ENCODE data around the gene MPHOSPH8.
"Not testable (repeated sequence)": the region's sequence is repeated elsewhere in the genome, so short reads cannot be mapped to it uniquely, and the experiment has no call there.

Gene MPHOSPH8

GRCh38 chr13:19634256-19634740, 839 bp downstream of the MPHOSPH8 start:
- DNase-seq (ENCODE audit: low read depth) = no peak

DNA sequence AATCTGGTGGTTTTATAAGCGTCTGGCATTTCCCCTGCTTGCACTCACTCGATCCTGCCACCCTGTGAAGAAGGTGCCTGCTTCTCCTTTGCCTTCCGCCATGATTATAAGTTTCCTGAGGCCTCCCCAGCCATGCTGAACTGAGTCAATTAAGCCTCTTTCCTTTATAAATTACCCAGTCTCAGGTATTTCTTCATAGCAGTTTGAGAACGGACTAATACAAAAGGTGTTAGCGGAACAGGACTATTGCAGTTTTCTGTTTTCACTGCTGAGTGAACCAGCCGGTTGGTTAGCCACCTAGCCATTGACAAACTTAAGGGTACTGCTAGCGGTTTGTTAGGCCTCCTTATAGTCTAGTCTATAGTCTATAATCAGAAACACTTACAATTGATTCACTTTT, 2.5 kb downstream of the MPHOSPH8 start:
- DNase-seq (ENCODE audit: low read depth) = not testable (repeated sequence)

DNA sequence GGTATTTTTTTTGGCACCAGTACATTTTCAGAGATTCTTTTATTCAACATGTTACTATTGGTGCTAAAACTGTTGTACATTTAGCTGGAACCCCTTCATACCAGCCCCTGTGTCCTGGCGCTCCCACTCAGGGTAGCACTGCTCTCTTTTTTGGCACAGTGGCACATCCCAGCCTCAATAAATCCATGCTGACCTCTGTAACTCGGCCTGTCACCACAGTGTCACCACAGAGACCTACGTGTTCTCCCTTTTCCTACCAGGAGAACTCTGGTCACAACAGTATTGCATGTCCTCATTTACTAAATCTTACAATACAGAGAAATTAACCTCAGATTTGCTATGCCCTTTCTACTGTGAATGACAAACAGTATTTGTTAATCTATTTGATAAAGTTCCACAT, 10.2 kb downstream of the MPHOSPH8 start:
- DNase-seq (ENCODE audit: low read depth) = no peak

DNA sequence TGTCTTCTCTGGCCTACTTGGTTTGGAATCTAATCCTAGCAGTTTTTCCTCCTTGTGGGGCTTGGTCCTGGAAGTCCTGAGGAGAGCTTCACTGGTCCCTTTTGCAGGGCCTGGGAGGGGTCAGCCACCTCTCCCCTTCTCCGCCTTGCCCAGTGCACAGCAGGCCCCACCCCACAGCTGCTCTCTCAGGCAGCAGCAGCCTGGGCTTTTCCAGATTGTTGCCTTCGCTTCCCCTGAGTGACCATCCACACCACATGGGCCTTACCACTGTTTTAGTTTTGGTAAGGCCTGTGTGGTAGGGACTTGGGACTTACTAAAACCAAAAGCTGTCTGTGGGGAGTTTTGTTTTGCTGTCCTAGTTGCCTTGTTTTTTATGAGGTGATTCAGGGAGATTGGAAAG, 11.5 kb downstream of the MPHOSPH8 start:
- no peak for DNase-seq (ENCODE audit: low read depth)

DNA sequence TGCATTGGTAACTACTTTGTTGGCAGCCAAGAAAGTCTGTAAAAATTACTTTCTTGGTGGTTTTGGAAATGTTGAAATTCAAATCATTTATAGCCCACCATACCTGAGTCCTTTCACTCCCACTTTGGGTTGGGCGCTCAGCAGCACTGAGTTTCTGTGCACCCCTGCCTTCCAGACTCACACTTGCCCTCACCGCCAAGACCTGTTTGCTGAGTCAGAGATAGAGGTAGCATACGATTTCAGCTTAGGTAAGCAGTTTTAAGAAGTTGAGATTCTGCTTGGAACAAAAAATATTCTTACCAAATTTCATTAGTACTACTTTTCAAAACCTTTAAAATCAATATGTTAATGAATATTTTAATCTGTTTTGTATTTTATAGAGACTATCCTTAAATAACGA, 12.6 kb downstream of the MPHOSPH8 start:
- DNase-seq (ENCODE audit: low read depth) = no peak

GRCh38 chr13:19650742-19651141, 17.3 kb downstream of the MPHOSPH8 start:
- no peak for DNase-seq (ENCODE audit: low read depth)

DNA sequence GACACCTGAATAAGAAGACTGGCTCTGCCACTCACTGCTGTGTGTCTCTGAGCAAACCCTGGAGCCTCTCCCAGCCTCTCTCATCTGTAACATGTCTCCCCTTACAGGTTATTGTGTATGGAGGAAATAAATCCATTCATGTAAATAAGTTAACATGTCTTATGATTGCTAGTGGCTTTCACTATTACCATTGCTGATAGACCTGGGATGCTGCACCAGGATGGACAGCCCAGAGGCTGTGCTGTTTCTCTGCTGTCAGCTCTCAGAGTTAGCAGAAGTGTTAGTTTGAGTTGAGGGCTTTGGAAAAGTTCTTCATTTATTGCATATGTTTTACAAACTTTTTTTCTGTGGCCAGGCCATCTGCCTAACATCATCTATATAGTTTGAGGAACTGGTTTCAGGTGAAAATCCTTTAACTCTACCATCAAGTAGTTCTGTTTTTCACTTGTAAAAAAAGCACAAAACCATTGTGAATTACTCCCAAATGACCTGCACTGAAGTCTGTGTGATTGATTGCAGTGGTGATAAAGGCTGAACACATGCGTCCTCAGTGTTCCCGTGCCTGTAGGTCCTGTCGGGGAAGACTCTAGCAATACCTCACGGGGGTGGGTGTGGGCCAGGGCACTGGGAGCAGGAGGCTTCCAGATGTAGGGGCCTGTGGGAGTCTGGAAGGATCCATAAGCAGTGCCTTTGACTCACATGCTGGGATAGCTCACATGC, 24.6 kb downstream of the MPHOSPH8 start:
- no peak for DNase-seq (ENCODE audit: low read depth)

DNA sequence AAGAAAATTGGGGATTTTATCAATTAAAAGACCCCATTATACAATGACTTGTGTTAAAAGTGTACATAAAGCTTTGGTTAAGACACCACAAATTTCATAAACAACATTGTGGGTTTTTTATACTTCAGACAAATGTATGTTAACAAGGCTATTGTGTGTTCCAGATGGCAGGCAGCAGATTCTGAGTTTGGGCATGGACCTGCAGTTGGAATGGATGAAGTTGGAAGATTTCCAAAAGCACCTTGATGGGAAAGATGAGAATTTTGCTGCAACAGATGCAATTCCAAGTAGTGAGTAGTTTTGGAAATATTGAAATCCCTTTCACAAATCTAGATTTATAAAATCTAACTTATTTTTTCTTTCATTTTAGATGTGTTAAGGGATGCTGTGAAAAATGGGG, 25.4 kb downstream of the MPHOSPH8 start:
- no peak for DNase-seq (ENCODE audit: low read depth)

DNA sequence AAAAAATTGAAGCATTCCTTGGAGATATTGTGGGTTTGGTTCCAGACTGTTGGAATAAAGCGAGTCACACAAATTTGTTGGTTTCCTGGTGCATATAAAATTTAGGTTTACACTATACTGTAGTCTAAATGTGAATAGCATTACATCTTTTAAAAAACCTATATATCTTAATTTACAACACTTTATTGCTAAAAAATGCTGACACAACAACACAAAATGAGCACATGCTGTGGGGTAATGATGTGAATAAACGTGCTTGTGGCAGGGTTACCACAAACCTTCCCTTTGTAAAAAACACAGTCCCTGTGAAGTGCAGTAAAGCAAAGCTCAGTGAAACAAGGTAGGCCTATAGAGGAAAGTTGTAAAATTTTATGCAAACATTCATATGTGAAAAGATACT, 27.7 kb downstream of the MPHOSPH8 start:
- no peak for DNase-seq (ENCODE audit: low read depth)

DNA sequence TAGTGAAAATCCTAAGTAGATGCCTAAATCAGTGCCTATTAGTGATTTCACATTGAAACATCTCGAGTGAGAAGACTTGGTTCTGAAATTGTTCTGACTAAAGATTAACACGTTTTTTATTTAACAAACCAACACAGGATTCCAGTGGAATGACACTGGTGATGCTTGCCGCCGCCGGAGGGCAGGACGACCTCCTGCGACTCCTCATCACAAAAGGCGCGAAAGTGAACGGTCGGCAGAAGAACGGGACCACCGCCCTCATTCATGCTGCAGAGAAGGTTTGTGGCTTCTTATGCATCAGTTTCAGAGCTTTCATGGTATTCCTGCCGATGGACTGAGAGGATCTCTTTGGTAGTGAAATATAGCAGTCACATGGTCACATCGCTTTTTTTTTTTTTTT, 28.1 kb downstream of the MPHOSPH8 start:
- no peak for DNase-seq (ENCODE audit: low read depth)

DNA sequence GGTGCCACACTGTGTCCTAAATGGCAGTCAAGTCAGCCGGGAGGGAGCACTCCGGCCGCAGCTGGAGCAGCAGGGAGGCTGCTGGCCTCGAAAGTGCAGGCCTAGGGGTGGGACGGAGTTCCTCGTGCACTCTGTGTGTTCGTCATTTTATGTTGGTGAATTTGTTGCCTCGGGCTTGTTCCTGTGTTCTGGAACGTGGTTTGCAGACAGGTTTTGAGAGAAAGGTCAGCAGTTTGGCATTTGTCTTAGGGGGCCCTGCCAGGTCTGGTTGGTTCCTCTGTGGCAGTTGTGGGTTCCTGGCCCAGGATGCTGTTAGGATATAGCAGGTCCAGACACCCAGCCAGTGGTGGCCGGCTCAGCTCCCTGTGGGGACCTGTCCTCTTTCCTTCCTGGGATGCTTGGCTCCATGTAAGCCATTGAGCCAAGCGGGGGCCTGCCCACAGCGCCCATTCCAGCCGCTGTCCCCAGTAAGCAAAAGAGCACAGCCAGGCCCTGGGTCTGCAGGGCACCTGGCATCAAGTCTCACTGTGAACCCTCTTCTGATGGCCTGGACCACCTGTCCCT, 30.0 kb downstream of the MPHOSPH8 start:
- DNase-seq (ENCODE audit: low read depth) = no peak

- no peak for DNase-seq (ENCODE audit: low read depth)
These were observed 31.2 kb downstream of the MPHOSPH8 start for GRCh38 chr13:19664481-19665230.

- DNase-seq (ENCODE audit: low read depth) = no peak
These were observed 32.0 kb downstream of the MPHOSPH8 start for GRCh38 chr13:19665427-19665859.

- DNase-seq (ENCODE audit: low read depth) = no peak
These were observed 35.3 kb downstream of the MPHOSPH8 start for GRCh38 chr13:19668778-19669177.

DNA sequence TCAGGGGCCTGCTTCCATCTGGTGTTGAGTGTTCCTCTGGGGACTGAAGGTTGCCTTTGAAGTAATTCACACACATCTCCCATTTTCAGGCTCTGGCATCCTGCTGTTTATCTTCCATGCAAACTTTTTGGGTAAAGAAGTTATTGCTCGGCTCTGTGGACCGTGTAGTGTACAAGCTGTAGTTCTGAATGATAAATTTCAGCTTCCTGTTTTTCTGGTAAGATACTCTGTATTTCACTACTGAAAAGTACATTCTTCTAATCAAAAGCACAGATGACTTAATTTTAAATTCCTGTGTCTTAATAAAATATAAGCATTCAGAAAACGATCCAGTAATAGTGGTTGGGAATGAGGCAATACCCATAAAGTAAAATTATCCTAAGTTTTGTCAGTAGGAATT, 36.7 kb downstream of the MPHOSPH8 start:
- no peak for DNase-seq (ENCODE audit: low read depth)

- DNase-seq (ENCODE audit: low read depth) = no peak
These were observed 39.5 kb downstream of the MPHOSPH8 start for GRCh38 chr13:19672990-19673389.

GRCh38 chr13:19673473-19674430, 40.3 kb downstream of the MPHOSPH8 start:
- no peak for DNase-seq (ENCODE audit: low read depth)

DNA sequence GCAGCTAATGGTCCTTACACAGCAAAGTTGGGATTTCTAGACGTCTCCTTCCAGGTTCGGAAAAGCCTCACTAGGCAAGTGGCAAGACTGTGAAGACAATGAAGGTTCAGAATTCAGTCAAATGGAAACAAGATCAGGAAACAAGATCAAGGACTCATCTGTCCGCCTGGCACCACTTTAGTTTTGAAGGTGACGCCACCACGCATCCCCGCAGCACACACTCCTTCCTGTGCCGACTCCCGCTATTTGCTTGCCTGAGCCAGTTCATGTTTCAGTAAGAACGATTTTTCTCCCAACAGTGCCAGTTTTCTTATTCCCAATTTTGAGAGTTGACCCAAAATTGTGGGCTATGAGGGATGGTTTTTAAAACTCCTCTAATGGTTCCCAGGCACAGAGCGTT, 41.4 kb downstream of the MPHOSPH8 start:
- no peak for DNase-seq (ENCODE audit: low read depth)

GRCh38 chr13:19676168-19676567, 42.7 kb downstream of the MPHOSPH8 start:
- no peak for DNase-seq (ENCODE audit: low read depth)

GRCh38 chr13:19680751-19681150, 47.3 kb downstream of the MPHOSPH8 start:
- DNase-seq (ENCODE audit: low read depth) = no peak

DNA sequence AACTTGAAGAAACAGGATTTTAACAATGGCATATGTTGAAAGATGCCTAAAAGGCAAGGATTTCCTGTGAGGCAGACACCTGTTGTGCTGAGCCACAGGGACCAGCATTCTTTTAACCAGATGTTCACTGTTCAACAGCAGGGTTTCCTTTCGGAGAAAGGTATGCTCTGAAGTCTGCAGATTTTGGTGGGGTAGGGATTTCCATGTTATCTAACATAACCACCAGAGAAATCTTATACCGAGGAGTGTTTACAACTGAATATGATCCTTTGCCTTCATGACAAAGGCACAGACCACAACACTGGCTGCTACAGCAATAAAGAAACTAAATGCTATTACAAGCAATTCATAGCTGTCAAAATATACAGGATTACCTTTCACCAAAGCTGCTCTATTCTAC, 48.1 kb downstream of the MPHOSPH8 start:
- DNase-seq (ENCODE audit: low read depth) = no peak

DNA sequence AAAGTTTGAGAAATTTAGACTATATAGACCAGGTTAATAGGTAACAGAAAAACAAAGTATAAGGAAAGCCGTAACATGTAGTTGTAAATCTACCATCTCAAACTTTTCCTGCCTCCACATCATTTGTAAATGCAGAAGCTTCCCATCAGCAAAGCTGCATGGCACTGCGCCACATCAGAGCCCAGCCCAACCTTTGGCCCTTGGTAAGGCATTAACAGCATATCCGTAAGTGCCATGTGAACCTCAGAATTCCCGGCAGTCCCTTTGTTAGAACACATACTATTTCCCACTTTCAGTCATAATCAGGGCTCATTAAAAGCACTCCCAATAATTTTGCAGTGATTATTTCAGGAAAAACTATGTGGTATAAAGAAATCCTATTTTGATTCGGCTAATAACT, 51.6 kb downstream of the MPHOSPH8 start:
- DNase-seq (ENCODE audit: low read depth) = no peak

Measured in HS-27A (cell line).